ENCODE results near the gene PSMD13. TPM values are rescaled to one million over a fixed set of nuclear protein-coding genes. Genes with fewer than 3 reads are reported as not detected.
"Not testable (repeated sequence)": the region's sequence is repeated elsewhere in the genome, so short reads cannot be mapped to it uniquely, and the experiment has no call there.

Gene PSMD13
- total RNA-seq, 2 donors from 2014 or later = 75.3 to 80.3 TPM

GRCh38 chr11:284105-285020 lies 47.6 kb downstream of the PSMD13 start:
- no peak for DNase-seq (ENCODE audit: low spot score)
- no peak overlapping the region for H3K4me3 ChIP-seq
- TF ChIP-seq CTCF (IDR thresholded peaks at IDR 0.05) = no peak
- peaks cover 23 to 34% of the 10 kb centered on the region in 2 donors for H3K27me3 ChIP-seq
- no peaks in the 10 kb centered on the region for H3K36me3 ChIP-seq
- no peak overlapping the region for H3K27ac ChIP-seq
- no peaks in the 10 kb centered on the region for H3K9me3 ChIP-seq
- peaks cover 0 to 29% of the 10 kb centered on the region in 2 donors for H3K4me1 ChIP-seq

GRCh38 chr11:285021-285893 lies 48.5 kb downstream of the PSMD13 start:
- Histone ChIP-seq H3K27ac (no peak overlapping the region), H3K9me3 (no peaks in the 10 kb centered on the region), H3K4me3 (no peak overlapping the region), H3K4me1 (peaks cover 0 to 29% of the 10 kb centered on the region in 2 donors), H3K27me3 (peaks cover 18 to 25% of the 10 kb centered on the region in 2 donors), H3K36me3 (no peaks in the 10 kb centered on the region)
- TF ChIP-seq CTCF (IDR thresholded peaks at IDR 0.05) = no peak
- DNase-seq (ENCODE audit: low spot score) = no peak

- Histone ChIP-seq H3K36me3 (no peaks in the 10 kb centered on the region), H3K27ac (no peak overlapping the region), H3K27me3 (peaks cover 15 to 19% of the 10 kb centered on the region in 2 donors), H3K4me1 (peaks cover 0 to 23% of the 10 kb centered on the region in 2 donors), H3K9me3 (no peaks in the 10 kb centered on the region), H3K4me3 (no peak overlapping the region)
- no peak for TF ChIP-seq CTCF (IDR thresholded peaks at IDR 0.05)
- DNase-seq (ENCODE audit: low spot score) = no peak
These were observed 49.1 kb downstream of the PSMD13 start for GRCh38 chr11:285894-286220.

- H3K9me3 ChIP-seq; H3K27ac ChIP-seq; DNase-seq (ENCODE audit: low spot score); H3K36me3 ChIP-seq; H3K4me3 ChIP-seq; H3K27me3 ChIP-seq: not testable (repeated sequence)
- H3K4me1 ChIP-seq = peaks cover 0 to 23% of the 10 kb centered on the region in 2 donors
These were observed 50.4 kb downstream of the PSMD13 start for GRCh38 chr11:286977-287820.

GRCh38 chr11:287821-288477 lies 51.2 kb downstream of the PSMD13 start:
- H3K27ac ChIP-seq = peak overlapping the region in 1 of 2 donors; percentile 68
- peaks cover 0 to under 1% of the 10 kb centered on the region in 2 donors for H3K27me3 ChIP-seq
- no peak for DNase-seq (ENCODE audit: low spot score)
- H3K4me1 ChIP-seq = peaks cover 0 to 23% of the 10 kb centered on the region in 2 donors
- no peaks in the 10 kb centered on the region for H3K36me3 ChIP-seq
- TF ChIP-seq CTCF (IDR thresholded peaks at IDR 0.05) = no peak
- no peaks in the 10 kb centered on the region for H3K9me3 ChIP-seq
- H3K4me3 ChIP-seq = peak overlapping the region; percentile 62 to 79

Measured in right atrium auricular region (tissue), 2 donors.